Measurements from ENCODE around the gene MLF2. TPM values are rescaled to one million over a fixed set of nuclear protein-coding genes. Genes with fewer than 3 reads are reported as not detected.

MLF2 gene
- total and polyA plus RNA-seq, 9 of the 15 experiments (the other 6 are each of a cell fraction or from before 2014, with no cell fraction given): 11.4 to 190 (median 139) TPM

GRCh38 chr12:6782119-6782518, 29.2 kb upstream of the MLF2 start (continued):
- no peak for TF ChIP-seq ELK3 (CRISPR knock-in tag; IDR thresholded peaks at IDR 0.05)
- TF ChIP-seq STAG1 (CRISPR knock-in tag; IDR thresholded peaks at IDR 0.05; ENCODE audit: borderline replicate concordance): no peak
- no peak for TF ChIP-seq ZNF23 (CRISPR knock-in tag; IDR thresholded peaks at IDR 0.05)
- TF ChIP-seq CEBPB (tag; IDR thresholded peaks at IDR 0.05): no peak
- TF ChIP-seq ZFP30 (CRISPR knock-in tag; IDR thresholded peaks at IDR 0.05; ENCODE audit: borderline replicate concordance): no peak
- no peak for TF ChIP-seq XRCC3 (IDR thresholded peaks at IDR 0.05)

GRCh38 chr12:6780573-6780972, 27.6 kb upstream of the MLF2 start:
- Histone ChIP-seq H3K79me2 (ENCODE audit: control insufficient read depth, insufficient read depth, low read length) (no peaks in the 10 kb centered on the region), H3K9ac (ENCODE audit: insufficient read depth in 1 of 2, low read depth in 2 of 2, low read length in 2 of 2) (peak overlapping the region in 1 of 2 experiments; percentile 35; a peak in 1 of 4 replicates), H3K4me1 (replicated peaks in 1 of 2; ENCODE audit: control insufficient read depth in 2 of 2, insufficient read depth in 2 of 2, low read length in 2 of 2) (peaks cover 5 to 18% of the 10 kb centered on the region in 2 experiments; a peak in 4 of 5 replicates), H2AFZ (ENCODE audit: low read depth, low read length) (no peak overlapping the region), H3K36me3 (ENCODE audit: control insufficient read depth, insufficient read depth, low read length) (no peaks in the 10 kb centered on the region), H3K9me1 (ENCODE audit: control insufficient read depth, insufficient read depth, low read length) (no peaks in the 10 kb centered on the region), H3K4me3 (no peak overlapping the region), H3K27me3 (ENCODE audit: control insufficient read depth in 2 of 2, insufficient read depth in 2 of 2, low read length in 2 of 2) (no peaks in the 10 kb centered on the region), H3K27ac (ENCODE audit: extremely low read depth, low read depth, low read length) (no peak overlapping the region), H3K9me3 (replicated peaks; ENCODE audit: control insufficient read depth, insufficient read depth, low read depth, low read length) (no peaks in the 10 kb centered on the region), H3K4me2 (ENCODE audit: insufficient read depth, low read length) (no peak overlapping the region), H4K20me1 (replicated peaks; ENCODE audit: control insufficient read depth, insufficient read depth, low read length) (no peaks in the 10 kb centered on the region)
- 56% methylated on average over 6 of the region's 6 CpGs for WGBS (ENCODE audit: insufficient coverage, low coverage, missing lambda C conversion rate)
- intact Hi-C loops (cut with micrococcal nuclease) (no loop called here), in situ Hi-C loops (cut with MboI) (no loop called here)
- no TSS peak for BruUV-seq (replicated peaks)
- FAIRE-seq (no peak), DNase-seq (ENCODE audit: extremely low read depth in 1 of 4, low spot score in 3 of 4) (no peak), ATAC-seq (no peak)
- CTCF ChIA-PET (ENCODE audit: low intra/inter-chr PET ratio): no interaction called here
- POLR2A ChIA-PET: interaction anchor here (1.2 kb wide), 1 partner anchor 28 kb away, joined by 3 read pairs; the partner anchor contains the start of gene MLF2
- TF ChIP-seq HIVEP1 (CRISPR knock-in tag; IDR thresholded peaks at IDR 0.05) (no peak), MCM3 (IDR thresholded peaks at IDR 0.05) (no peak), ZNF134 (CRISPR knock-in tag; conservative IDR thresholded peaks at IDR 0.05) (no peak), MAFK (IDR thresholded peaks at IDR 0.05; ENCODE audit: low read length) (no peak)
- TF ChIP-seq, protein P1, sequence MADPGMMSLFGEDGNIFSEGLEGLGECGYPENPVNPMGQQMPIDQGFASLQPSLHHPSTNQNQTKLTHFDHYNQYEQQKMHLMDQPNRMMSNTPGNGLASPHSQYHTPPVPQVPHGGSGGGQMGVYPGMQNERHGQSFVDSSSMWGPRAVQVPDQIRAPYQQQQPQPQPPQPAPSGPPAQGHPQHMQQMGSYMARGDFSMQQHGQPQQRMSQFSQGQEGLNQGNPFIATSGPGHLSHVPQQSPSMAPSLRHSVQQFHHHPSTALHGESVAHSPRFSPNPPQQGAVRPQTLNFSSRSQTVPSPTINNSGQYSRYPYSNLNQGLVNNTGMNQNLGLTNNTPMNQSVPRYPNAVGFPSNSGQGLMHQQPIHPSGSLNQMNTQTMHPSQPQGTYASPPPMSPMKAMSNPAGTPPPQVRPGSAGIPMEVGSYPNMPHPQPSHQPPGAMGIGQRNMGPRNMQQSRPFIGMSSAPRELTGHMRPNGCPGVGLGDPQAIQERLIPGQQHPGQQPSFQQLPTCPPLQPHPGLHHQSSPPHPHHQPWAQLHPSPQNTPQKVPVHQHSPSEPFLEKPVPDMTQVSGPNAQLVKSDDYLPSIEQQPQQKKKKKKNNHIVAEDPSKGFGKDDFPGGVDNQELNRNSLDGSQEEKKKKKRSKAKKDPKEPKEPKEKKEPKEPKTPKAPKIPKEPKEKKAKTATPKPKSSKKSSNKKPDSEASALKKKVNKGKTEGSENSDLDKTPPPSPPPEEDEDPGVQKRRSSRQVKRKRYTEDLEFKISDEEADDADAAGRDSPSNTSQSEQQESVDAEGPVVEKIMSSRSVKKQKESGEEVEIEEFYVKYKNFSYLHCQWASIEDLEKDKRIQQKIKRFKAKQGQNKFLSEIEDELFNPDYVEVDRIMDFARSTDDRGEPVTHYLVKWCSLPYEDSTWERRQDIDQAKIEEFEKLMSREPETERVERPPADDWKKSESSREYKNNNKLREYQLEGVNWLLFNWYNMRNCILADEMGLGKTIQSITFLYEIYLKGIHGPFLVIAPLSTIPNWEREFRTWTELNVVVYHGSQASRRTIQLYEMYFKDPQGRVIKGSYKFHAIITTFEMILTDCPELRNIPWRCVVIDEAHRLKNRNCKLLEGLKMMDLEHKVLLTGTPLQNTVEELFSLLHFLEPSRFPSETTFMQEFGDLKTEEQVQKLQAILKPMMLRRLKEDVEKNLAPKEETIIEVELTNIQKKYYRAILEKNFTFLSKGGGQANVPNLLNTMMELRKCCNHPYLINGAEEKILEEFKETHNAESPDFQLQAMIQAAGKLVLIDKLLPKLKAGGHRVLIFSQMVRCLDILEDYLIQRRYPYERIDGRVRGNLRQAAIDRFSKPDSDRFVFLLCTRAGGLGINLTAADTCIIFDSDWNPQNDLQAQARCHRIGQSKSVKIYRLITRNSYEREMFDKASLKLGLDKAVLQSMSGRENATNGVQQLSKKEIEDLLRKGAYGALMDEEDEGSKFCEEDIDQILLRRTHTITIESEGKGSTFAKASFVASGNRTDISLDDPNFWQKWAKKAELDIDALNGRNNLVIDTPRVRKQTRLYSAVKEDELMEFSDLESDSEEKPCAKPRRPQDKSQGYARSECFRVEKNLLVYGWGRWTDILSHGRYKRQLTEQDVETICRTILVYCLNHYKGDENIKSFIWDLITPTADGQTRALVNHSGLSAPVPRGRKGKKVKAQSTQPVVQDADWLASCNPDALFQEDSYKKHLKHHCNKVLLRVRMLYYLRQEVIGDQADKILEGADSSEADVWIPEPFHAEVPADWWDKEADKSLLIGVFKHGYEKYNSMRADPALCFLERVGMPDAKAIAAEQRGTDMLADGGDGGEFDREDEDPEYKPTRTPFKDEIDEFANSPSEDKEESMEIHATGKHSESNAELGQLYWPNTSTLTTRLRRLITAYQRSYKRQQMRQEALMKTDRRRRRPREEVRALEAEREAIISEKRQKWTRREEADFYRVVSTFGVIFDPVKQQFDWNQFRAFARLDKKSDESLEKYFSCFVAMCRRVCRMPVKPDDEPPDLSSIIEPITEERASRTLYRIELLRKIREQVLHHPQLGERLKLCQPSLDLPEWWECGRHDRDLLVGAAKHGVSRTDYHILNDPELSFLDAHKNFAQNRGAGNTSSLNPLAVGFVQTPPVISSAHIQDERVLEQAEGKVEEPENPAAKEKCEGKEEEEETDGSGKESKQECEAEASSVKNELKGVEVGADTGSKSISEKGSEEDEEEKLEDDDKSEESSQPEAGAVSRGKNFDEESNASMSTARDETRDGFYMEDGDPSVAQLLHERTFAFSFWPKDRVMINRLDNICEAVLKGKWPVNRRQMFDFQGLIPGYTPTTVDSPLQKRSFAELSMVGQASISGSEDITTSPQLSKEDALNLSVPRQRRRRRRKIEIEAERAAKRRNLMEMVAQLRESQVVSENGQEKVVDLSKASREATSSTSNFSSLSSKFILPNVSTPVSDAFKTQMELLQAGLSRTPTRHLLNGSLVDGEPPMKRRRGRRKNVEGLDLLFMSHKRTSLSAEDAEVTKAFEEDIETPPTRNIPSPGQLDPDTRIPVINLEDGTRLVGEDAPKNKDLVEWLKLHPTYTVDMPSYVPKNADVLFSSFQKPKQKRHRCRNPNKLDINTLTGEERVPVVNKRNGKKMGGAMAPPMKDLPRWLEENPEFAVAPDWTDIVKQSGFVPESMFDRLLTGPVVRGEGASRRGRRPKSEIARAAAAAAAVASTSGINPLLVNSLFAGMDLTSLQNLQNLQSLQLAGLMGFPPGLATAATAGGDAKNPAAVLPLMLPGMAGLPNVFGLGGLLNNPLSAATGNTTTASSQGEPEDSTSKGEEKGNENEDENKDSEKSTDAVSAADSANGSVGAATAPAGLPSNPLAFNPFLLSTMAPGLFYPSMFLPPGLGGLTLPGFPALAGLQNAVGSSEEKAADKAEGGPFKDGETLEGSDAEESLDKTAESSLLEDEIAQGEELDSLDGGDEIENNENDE (IDR thresholded peaks at IDR 0.05; ENCODE audit: low read depth, low read length): no peak

Measured in K562 (cell line).